Esophagus squamous epithelium (tissue), 4 donors: ENCODE results near the gene NDUFS2.

ENCODE experiments used
- CTCF ChIP-seq, 6 experiments: fragments of 450-650 bp in 4 of 6; fragments of 200-600 bp in 2 of 6; sonication (generic) in 2 of 6; IDR thresholded peaks; one replicate each; pipeline ENCODE4 v1.5.1; 2016 to 2019; ENCODE audit warnings: antibody characterized with exemption in 6 of 6, mild to moderate bottlenecking in 4 of 6, moderate library complexity in 4 of 6
- POLR2A ChIP-seq, 4 donors: fragments of 450-650 bp; IDR thresholded peaks; one replicate each; pipeline ENCODE4 v1.6.1; 2017; ENCODE audit warnings: antibody characterized with exemption in 4 of 4, mild to moderate bottlenecking in 4 of 4, moderate library complexity in 3 of 4

GRCh38 chr1:161176468-161177111 is 25.6 kb upstream of the NDUFS2 start:
- TF ChIP-seq CTCF (IDR thresholded peaks at IDR 0.05) = no peak
- TF ChIP-seq POLR2A (IDR thresholded peaks at IDR 0.05) = no peak
